ENCODE data around the gene MUC5B. TPM values are rescaled to one million over a fixed set of nuclear protein-coding genes. Genes with fewer than 3 reads are reported as not detected.
A peak's percentile ranks its signal among the peaks of the same experiment; 100 is the strongest.
"Not testable (repeated sequence)": the region's sequence is repeated elsewhere in the genome, so short reads cannot be mapped to it uniquely, and the experiment has no call there.

The MUC5B gene
- total RNA-seq, 1 donor from 2014 or later = not detected

DNA sequence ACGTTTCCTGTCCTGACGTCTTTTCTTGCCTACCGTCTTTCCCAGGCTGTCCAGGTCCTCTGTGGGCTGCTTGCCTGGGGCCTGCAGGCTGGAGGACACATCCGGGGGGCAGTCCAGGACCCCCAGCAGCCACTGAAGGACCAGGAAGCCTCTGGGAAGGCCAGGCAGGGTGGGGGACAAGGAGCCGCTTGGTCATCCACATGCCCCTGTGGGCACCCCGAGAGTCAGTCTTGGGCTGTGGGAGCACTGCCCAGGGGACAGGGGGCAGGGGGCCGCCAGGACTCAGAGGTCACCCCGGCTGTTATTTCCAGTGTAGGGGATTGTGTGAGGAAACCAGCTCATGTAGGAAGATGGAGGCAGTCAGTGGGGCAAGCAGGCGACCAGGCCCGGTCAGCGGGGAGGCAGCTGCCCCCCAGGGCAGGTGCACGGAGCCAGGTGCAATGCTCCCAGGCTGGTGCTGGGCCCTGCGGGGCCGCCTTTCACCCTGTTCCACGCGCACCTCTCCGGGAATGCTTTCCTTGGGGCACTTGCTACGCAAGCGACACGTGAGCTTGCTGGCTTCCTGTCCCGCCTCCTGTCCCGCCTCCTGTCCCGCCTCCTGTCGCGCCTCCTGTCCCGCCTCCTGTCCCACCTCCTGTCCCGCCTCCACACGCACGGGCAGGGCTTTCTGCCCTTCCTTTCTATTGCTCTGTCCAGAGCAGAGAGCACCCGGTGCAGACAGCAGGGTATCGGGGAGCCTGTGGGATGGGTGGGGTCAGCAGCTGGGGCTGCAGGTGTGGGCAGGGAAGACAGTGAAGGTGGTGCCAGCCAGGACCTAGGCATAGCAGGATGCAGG lies 39.5 kb downstream of the MUC5B start:
- DNase-seq (ENCODE audit: low read depth, low spot score) = peak; percentile 74

DNA sequence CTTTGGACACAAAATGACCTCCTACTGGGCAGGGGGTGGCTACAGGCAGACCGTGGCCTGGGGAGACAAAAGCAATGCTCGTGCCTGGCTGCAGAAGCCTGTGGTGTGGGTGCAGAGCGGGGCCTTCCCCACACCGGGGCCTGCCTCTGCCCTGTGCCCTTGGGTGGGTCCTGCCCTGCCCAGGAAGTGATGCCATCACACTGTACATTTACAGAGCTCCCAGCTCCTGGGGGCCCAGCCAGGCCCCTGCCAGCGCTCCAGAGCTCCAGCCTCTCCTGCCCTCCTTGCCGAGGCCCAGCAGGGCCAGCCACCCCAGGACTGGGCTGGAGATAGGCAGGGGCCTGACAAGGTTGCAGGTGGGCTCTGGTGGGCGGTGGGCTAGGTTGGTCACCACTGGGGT lies 40.1 kb downstream of the MUC5B start:
- DNase-seq (ENCODE audit: low read depth, low spot score) = no peak

DNA sequence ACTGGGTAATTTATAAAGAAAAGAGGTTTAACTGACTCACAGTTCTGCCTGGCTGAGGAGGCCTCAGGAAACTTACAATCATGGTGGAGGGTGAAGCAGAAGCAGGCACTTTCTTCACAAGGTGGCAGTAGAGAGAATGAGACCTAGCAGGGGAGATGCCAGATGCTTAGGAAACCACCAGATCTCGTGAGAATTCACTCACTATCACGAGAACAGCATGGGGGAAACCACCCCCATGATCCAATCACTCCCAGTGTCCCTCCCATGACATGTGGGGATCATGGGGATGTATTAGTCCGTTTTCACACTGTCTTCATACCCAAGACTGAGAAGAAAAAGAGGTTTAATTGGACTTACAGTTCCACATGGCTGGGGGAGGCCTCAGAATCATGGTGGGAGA lies 41.6 kb downstream of the MUC5B start:
- DNase-seq (ENCODE audit: low read depth, low spot score) = peak; percentile 43

DNA sequence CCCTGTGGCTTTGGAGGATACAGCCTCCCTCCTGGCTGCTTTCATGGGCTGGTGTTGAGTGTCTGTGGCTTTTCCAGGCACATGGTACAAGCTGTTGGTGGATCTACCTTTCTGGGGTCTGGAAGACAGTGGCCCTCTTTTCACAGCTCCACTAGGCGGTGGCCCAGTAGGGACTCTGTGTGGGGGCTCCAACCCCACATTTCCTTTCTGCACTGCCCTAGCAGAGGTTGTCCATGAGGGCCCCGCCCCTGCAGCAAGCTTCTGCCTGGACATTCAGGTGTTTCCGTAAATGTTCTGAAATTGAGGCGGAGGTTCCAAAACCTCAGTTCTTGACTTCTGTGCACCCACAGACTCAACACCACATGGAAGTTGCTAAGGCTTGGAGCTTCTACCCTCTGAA lies 42.6 kb downstream of the MUC5B start:
- DNase-seq (ENCODE audit: low read depth, low spot score) = not testable (repeated sequence)

DNA sequence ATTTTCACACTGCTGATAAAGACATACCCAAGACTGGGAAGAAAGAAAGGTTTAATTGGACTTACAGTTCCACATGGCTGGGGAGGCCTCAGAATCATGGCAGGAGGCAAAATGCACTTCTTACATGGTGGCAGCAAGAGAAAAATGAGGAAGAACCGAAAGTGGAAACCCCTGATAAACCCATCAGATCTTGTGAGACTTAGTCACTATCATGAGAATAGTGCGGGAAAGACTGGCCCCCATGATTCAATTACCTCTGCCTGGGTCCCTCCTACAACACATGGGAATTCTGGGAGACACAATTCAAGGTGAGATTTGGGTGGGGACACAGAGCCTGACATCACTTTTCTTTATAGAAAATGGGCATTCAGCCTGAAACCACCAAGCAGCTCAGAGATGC lies 44.1 kb downstream of the MUC5B start:
- not testable (repeated sequence) for DNase-seq (ENCODE audit: low read depth, low spot score)

DNA sequence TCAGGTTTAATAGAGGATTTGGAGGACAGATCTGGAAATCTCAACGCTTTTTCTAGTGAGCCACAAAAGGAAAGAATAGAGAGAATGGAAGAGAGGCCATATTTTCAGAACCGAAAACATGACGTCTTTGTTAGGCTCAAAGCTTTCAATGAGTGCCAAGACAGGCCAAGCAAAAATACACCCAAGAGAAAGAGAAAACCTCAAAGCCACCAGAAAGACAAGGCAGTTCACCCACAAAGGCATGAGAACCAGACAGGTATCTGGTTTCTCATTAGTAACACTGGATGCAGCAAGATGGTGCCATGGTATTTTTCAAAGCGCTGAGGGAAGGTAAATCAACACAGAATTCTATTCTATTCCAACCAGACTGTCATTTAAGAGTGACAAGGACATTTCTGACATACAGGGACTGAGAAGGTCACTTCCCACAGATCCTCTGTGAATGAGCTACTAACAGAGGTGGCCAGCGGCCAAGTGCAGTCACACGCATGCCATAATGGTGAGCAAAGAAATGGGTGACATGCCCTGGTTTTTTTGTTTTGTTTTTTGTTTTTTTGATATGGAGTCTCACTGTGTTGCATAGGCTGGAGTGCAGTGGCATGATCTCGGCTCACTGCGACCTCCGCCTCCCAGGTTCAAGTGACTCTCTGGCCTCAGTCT lies 44.7 kb downstream of the MUC5B start:
- DNase-seq (ENCODE audit: low read depth, low spot score) = no peak

DNA sequence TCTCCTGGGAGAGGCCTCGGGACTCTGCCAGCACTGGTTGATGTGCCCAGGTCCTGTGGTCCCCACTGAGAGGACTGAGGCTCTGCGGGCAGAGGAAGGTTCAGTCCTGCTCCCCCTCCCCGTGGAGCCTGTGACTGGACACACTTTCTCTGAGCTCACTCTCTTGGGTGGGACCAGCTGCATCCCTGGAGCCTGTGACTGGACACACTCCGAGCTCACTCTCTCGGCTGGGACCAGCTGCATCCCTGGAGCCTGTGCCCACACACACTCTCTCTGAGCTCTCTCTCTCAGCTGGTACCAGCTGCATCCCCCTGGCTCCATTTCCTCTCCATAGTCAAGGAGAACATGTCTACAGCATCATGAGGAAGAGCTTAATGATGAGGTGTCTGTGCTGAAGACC lies 47.1 kb downstream of the MUC5B start:
- DNase-seq (ENCODE audit: low read depth, low spot score) = no peak

DNA sequence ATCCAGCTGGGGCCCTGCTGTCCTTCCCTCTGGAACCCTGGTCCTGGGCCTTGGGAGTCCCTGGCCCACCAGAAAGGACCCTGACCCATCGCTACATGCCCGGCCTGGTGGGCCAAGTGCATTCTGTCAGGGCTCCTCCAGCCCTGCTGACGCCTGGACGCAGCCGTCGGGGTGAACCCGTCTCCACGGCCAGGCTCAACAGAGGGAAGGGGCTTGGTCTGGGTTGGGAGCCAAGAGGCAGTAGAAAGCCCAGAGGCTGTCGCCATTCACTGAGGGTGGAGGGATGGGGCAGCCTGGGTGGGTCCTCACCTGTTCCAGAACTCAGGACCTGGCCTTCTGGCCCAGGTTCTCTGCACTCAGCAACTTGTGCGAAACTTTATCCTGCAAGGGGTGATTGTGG lies 47.6 kb downstream of the MUC5B start:
- no peak for DNase-seq (ENCODE audit: low read depth, low spot score)

DNA sequence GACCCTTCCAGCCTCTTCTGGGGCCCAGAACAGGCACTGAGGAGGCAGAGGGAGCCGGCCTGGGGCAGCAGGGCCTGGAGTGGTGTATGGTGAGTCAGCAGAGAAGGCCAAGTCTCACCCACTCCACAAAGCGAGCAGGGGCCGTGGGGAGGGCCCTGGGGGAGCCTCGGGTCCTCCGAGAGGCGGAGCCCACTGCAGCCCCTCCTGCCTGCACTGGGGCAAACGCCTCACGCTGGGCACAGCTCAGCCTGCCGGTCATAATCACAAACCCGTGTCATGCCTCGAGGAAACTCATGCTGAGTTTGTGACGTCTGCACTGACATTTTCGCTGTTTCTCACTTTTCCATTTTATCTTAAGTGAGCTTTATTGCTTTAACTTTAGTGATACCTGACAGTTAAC lies 48.1 kb downstream of the MUC5B start:
- DNase-seq (ENCODE audit: low read depth, low spot score) = no peak

DNA sequence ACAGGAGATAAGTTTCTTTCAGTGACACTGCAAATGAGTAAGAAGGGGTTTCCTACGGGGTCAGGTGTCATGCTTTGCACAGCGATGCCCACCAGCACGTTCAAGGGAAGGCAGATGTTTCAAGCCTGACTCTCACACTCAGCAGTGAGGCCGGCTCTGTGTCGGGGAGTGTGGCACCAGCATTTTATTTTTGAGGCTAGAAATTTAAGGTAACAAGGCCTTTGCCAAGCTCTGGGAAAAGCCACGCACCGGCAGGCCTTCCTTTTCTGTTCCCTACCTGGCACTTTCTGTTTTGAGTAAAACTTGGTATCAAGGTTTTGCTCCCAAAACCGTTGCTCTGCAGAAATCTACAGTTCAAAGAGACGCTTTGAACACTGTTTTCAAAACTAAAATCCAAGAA lies 48.5 kb downstream of the MUC5B start:
- no peak for DNase-seq (ENCODE audit: low read depth, low spot score)

DNA sequence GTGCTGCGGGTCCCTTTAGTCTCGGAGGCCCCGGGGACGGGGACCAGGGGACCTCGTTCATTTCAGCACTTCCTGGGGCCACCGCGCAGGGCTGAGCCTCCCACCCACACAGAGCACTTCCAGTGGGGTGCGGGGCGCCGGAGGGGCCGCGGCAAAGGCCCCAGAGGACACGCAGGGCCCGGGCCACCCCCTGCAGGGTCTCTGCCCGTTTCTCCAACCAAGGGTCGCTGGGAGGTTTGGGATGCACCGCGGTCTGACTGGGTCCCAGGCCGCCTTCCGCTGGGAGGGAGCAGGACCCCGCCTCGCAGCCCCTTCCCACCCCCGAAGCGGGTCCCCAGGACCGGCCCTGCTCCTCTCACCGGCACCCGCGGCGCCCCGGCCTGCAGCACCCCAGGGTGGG lies 49.1 kb downstream of the MUC5B start:
- DNase-seq (ENCODE audit: low read depth, low spot score) = no peak

DNA sequence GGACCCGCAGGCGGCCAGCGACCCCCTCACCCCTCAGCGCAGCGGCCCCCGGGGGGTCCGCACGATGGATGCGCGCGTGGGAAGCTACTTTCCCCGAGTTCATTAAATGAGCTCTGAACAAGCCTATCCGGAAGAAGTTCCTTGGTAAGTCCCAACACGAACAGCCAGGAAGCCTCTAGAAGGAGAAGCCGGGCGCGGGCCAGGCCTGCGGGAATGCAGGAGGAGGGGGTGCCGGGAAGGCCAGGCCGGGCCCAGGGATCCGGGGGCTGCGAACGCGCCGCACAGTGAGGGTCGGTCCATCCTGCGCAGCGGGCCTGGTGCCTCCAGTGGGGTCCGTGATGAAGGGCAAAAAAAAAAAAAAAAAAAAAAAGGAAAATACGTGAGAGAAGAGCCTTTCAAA lies 49.7 kb downstream of the MUC5B start:
- no peak for DNase-seq (ENCODE audit: low read depth, low spot score)

DNA sequence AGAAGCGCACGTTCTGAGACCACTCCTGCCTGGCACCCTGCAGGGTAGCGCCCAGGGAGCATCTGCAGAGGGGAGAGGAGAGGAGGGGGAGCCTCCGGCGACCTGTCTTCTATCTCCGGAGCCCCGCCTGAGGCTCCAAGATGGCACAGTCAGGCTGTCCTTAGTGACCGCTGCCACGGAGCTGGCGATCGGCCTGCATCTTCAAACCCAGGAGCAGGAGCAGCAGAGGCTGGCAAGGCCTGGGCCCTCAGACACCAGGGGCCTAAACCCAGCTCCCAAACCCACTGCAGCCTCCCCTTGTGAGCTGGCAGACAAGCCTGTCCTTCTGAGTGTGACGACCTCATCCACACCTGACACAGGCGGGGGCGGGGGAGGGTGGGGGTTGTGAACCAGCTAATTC lies 51.6 kb downstream of the MUC5B start:
- no peak for DNase-seq (ENCODE audit: low read depth, low spot score)

DNA sequence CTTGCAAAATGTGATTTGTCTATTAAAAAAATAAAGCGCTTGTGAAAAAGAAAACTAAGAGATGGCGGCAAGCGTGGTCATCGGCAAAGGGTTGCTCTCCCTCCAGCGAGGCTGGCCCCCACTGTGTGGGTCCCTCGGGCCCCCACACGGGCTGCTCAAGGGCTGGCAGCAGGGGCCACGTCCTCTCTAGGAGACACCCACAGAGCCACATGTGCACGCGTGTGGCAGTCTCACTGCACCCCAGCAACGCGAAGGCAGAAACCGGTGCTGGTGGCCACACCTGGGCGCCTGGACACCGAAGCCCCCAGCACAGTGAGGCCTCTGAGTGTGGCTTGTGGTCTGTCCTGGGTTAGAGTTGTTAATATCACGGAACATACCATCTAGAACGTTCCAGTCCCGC lies 52.2 kb downstream of the MUC5B start:
- no peak for DNase-seq (ENCODE audit: low read depth, low spot score)

DNA sequence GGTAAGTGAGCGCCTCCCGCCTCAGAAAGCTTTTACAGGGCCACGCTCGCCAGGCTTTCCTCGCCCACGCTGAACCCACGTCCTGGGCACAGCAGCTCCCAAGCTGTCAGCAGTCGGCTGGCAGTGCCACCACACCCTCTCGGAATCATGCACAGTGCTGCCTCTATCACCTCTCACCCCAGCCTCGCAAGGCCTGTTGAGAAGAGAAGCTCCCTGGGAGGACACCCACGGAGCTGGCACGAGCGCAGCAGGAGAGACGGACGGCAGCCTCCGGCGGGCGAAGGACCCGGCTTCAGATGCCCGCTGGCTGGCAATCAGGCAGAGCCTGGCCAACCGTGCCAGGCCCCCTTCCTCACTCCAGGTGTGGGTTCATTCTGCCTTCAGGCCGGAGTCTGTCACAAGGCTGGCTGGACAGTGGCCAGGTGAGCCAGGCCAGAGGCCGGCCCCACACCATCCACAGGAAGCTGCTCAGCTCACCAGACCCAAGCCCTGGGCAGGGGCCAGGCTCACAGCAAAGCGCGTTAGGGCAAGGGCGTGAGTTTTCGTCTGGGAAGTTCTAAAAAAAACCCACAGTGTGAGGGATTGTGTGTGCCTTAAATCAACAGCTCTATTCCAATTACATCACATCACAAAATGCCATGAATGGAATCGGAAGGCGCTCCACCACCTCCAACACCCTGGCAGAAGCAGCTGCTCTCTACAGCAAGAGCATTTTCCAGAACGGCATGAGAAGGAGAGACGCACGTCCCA lies 53.4 kb downstream of the MUC5B start:
- DNase-seq (ENCODE audit: low read depth, low spot score) = no peak

DNA sequence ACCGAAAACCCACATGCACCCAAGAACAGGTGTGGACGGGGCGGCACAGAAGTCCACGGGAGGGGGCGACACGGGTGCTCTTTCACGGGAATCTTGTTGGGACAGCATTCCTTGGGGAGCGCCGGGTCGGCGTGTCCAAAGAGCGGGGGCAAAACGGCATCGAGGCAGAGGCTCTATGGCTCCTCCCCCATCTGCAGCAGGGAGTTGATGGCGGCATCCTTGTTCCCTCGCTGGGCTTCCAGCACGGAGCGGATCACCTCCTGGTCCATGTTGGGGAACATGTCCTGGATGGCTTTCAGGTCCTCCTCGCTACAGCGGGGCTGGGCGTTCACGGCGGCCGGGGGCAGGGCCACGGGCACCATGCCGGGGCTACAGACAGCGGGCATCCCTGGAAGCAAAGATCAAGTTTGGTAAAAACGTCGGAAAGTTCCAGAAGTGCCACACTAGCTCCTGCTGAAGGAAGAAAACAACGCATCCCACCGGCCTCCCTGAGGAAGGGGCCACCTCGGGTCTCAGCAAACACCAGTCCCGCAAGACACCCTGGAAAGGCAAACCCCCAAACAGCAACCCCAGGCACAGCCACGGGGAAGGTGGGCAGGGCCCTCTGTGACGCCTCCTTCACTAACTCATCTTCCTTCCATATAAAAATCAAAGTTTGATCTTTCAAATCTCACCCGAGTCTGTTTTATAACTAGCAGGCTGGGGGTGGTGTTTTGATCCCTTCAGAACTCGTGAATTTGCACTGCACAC lies 54.2 kb downstream of the MUC5B start:
- DNase-seq (ENCODE audit: low read depth, low spot score) = no peak

DNA sequence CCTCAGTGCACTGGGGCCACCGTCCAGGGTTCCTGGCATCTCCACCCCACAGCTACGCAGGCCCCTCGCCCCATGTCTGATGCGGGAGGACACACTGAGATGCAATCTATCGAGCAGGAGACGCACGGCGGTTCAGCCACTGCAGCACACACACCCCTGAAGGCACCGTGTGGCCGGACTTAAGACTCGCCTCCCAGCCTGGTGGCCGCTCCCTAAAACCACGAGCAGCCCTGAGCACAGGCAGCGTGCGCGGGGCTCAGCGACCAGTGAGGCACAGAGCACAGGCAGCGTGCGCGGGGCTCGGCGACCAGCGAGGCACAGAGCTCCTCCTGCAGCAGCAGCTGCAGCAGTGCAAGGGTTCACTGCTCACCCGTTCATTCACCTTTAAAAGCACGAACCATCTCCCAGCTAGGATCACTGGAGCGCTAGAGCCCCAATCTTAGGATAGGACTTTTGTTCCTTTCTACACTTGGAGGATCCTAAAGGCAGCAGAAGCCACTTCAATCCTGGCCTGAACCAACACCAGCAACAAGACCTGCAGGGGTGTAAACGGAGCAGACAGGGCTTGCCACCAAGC lies 55.2 kb downstream of the MUC5B start:
- no peak for DNase-seq (ENCODE audit: low read depth, low spot score)

DNA sequence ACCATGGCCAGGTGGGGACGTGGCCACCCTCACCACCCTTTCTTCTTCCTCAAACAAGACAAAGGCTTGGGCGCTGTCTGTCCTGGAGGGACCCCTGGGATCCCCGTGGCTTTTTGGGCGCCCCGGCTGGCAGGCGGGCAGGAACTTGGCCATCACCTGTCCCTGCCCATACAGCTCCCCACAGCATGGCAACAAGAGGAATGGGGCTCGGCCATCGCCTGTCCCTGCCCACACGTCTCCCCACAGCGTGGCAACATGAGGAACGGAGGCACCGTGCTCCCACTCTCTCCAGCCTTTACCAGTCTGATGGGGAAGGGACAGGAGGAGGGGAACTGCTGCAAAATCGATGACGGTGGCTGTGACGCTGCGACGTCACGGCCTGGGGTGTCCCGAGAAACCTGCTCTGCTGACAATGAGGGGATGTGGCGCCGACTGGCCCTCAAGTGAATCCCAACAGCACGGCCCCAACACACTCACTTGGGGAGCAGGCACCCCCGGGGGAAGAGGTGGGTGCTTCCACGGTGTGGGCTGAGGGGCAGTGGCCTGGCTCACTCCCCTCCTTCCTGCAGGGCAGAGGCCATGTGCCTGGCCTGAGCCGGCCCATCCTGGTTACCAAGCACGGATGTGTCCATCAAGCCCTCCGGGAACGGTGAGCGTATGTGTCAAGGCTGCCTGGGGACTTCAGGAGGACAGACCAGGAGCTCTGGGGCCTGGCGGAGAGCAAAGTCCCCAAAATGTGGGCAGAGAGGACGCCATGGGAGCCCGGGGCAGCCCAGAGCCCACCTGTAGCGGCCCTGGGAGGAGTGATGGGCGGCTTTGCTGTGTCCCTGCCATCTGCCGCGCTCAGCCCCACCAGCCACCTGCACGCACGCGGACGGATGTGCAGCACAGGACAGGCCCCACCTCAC lies 56.2 kb downstream of the MUC5B start:
- no peak for DNase-seq (ENCODE audit: low read depth, low spot score)

DNA sequence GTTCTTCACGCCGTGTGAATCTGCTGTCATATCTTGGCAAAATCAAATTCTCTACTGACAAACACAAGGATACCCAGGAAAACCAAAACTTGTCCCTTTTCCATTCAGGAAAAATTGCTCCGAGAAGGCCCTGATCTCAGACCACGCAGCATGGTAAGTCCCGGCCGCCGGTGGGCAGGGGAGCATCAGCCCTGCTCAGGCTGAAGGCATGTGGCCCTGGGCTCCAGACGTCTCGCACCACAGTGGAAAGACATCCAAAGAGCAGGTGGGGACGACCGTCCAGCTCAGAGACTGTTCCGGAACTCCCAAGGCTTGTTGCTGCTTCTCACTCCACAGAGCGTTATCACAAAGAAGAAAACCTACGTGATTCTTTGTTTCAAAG lies 56.8 kb downstream of the MUC5B start:
- DNase-seq (ENCODE audit: low read depth, low spot score) = no peak

All from pulmonary artery endothelial cell (primary cell).